ENCODE measurements around the gene AKAIN1.

GRCh38 chr18:5180254-5180653 is 16.8 kb downstream of the AKAIN1 start:
- TF ChIP-seq, protein P1, sequence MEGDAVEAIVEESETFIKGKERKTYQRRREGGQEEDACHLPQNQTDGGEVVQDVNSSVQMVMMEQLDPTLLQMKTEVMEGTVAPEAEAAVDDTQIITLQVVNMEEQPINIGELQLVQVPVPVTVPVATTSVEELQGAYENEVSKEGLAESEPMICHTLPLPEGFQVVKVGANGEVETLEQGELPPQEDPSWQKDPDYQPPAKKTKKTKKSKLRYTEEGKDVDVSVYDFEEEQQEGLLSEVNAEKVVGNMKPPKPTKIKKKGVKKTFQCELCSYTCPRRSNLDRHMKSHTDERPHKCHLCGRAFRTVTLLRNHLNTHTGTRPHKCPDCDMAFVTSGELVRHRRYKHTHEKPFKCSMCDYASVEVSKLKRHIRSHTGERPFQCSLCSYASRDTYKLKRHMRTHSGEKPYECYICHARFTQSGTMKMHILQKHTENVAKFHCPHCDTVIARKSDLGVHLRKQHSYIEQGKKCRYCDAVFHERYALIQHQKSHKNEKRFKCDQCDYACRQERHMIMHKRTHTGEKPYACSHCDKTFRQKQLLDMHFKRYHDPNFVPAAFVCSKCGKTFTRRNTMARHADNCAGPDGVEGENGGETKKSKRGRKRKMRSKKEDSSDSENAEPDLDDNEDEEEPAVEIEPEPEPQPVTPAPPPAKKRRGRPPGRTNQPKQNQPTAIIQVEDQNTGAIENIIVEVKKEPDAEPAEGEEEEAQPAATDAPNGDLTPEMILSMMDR (IDR thresholded peaks at IDR 0.05) = no peak
- no peak for TF ChIP-seq POLR2A (IDR thresholded peaks at IDR 0.05)

All from adrenal gland (tissue), 5 donors.